ENCODE results near the gene RP9. TPM values are rescaled to one million over a fixed set of nuclear protein-coding genes. Genes with fewer than 3 reads are reported as not detected.

Gene RP9
- total and polyA plus RNA-seq, 2 of the 13 experiments (the other 11 are each of a cell fraction or from before 2014, with no cell fraction given): 14.2 to 18.6 TPM

- TF ChIP-seq, protein P1, sequence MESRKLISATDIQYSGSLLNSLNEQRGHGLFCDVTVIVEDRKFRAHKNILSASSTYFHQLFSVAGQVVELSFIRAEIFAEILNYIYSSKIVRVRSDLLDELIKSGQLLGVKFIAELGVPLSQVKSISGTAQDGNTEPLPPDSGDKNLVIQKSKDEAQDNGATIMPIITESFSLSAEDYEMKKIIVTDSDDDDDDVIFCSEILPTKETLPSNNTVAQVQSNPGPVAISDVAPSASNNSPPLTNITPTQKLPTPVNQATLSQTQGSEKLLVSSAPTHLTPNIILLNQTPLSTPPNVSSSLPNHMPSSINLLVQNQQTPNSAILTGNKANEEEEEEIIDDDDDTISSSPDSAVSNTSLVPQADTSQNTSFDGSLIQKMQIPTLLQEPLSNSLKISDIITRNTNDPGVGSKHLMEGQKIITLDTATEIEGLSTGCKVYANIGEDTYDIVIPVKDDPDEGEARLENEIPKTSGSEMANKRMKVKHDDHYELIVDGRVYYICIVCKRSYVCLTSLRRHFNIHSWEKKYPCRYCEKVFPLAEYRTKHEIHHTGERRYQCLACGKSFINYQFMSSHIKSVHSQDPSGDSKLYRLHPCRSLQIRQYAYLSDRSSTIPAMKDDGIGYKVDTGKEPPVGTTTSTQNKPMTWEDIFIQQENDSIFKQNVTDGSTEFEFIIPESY (CRISPR knock-in tag; IDR thresholded peaks at IDR 0.05): no peak
- TF ChIP-seq BCL6 (CRISPR knock-in tag; IDR thresholded peaks at IDR 0.05): no peak
- 0 out of 2 replicates have a peak, but pooled peaks have one; percentile 44 for TF ChIP-seq CHD2 (IDR thresholded peaks at IDR 0.05; ENCODE audit: low read depth, low read length)
- peak; percentile 69 for TF ChIP-seq ZNF883 (CRISPR knock-in tag; IDR thresholded peaks at IDR 0.05; ENCODE audit: not compliant biosample characterization)
- TF ChIP-seq HOXA5 (CRISPR knock-in tag; IDR thresholded peaks at IDR 0.05): peak; percentile 32; the same call in 1 of the 2 replicates
- TF ChIP-seq ZNF207 (IDR thresholded peaks at IDR 0.05; ENCODE audit: borderline replicate concordance): no peak
- TF ChIP-seq MED8 (CRISPR knock-in tag; IDR thresholded peaks at IDR 0.05; ENCODE audit: insufficient replicate concordance): no peak
- peak; percentile 22; the same call in 1 of the 2 replicates for TF ChIP-seq ZNF547 (CRISPR knock-in tag; IDR thresholded peaks at IDR 0.05)
- TF ChIP-seq, protein P2, sequence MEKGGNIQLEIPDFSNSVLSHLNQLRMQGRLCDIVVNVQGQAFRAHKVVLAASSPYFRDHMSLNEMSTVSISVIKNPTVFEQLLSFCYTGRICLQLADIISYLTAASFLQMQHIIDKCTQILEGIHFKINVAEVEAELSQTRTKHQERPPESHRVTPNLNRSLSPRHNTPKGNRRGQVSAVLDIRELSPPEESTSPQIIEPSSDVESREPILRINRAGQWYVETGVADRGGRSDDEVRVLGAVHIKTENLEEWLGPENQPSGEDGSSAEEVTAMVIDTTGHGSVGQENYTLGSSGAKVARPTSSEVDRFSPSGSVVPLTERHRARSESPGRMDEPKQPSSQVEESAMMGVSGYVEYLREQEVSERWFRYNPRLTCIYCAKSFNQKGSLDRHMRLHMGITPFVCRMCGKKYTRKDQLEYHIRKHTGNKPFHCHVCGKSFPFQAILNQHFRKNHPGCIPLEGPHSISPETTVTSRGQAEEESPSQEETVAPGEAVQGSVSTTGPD (CRISPR knock-in tag; IDR thresholded peaks at IDR 0.05): no peak
- no peak for TF ChIP-seq SCMH1 (CRISPR knock-in tag; IDR thresholded peaks at IDR 0.05; ENCODE audit: borderline replicate concordance)
- TF ChIP-seq ZSCAN22 (CRISPR knock-in tag; IDR thresholded peaks at IDR 0.05): no peak
- no peak for TF ChIP-seq GLMP (CRISPR knock-in tag; IDR thresholded peaks at IDR 0.05; ENCODE audit: borderline replicate concordance)
- no peak for TF ChIP-seq SRSF9 (IDR thresholded peaks at IDR 0.05; ENCODE audit: borderline replicate concordance, insufficient read depth, low read depth, low read length, poor library complexity, severe bottlenecking)
- no peak for TF ChIP-seq ZNF180 (CRISPR knock-in tag; IDR thresholded peaks at IDR 0.05; ENCODE audit: borderline replicate concordance, low read depth)
- peak; percentile 46; the same call in 1 of the 2 replicates for TF ChIP-seq MXD3 (CRISPR knock-in tag; IDR thresholded peaks at IDR 0.05)
- no peak for TF ChIP-seq ZBTB49 (CRISPR knock-in tag; IDR thresholded peaks at IDR 0.05; ENCODE audit: borderline replicate concordance)
- TF ChIP-seq FOXO1 (CRISPR knock-in tag; IDR thresholded peaks at IDR 0.05): peak; percentile 50; the same call in 1 of the 2 replicates
- 0 out of 2 replicates have a peak, but pooled peaks have one; percentile 11 for TF ChIP-seq ZBTB7A (CRISPR knock-in tag; IDR thresholded peaks at IDR 0.05)
- TF ChIP-seq ZNF232 (CRISPR knock-in tag; IDR thresholded peaks at IDR 0.05; ENCODE audit: borderline replicate concordance): peak; percentile 79; the same call in 1 of the 2 replicates
- no peak for TF ChIP-seq SUZ12 (IDR thresholded peaks at IDR 0.05; ENCODE audit: low read depth, low read length)
- TF ChIP-seq HOXA3 (CRISPR knock-in tag; IDR thresholded peaks at IDR 0.05): peak; percentile 63; the same call in 1 of the 2 replicates
- 0 out of 2 replicates have a peak, but pooled peaks have one; percentile 63 for TF ChIP-seq CHCHD3 (CRISPR knock-in tag; IDR thresholded peaks at IDR 0.05)
These were observed 47.0 kb downstream of the RP9 start, which contains the start of gene NT5C3A (continued) for GRCh38 chr7:33062023-33062781.
